PFSK-1 (cell line): ENCODE results near the gene SSH2.

ENCODE experiments used
- FOXP2 ChIP-seq: optimal IDR thresholded peaks from 2 replicates; pipeline ENCODE3; 2011; ENCODE audit warnings: borderline replicate concordance, control low read depth, inconsistent platforms; ENCODE audit not compliant: insufficient read depth; ENCODE audit errors: extremely low read length, extremely low read depth
- POLR2AphosphoS5 ChIP-seq: IDR thresholded peaks from 2 replicates; pipeline ENCODE4 v1.6.1; 2012; ENCODE audit warnings: low read depth, mild to moderate bottlenecking, control low read depth, low read length, moderate library complexity
- REST ChIP-seq, 2 experiments: IDR thresholded peaks; 2 replicates each; pipeline versions ENCODE4 v1.6.1 to v1.8.0; 2011 to 2012; ENCODE audit warnings: low read depth in 2 of 2, low read length in 2 of 2, control low read depth in 1 of 2, inconsistent platforms in 1 of 2, mild to moderate bottlenecking in 1 of 2, moderate library complexity in 1 of 2; ENCODE audit not compliant: insufficient read depth in 1 of 2
- SIN3A ChIP-seq: IDR thresholded peaks from 2 replicates; pipeline ENCODE4 v1.6.1; 2012; ENCODE audit warnings: mild to moderate bottlenecking, low read length, moderate library complexity, borderline replicate concordance; ENCODE audit not compliant: insufficient read depth
- TAF1 ChIP-seq: IDR thresholded peaks from 2 replicates; pipeline ENCODE4 v1.6.1; 2012; ENCODE audit warnings: low read length, control low read depth, borderline replicate concordance; ENCODE audit not compliant: insufficient read depth

DNA sequence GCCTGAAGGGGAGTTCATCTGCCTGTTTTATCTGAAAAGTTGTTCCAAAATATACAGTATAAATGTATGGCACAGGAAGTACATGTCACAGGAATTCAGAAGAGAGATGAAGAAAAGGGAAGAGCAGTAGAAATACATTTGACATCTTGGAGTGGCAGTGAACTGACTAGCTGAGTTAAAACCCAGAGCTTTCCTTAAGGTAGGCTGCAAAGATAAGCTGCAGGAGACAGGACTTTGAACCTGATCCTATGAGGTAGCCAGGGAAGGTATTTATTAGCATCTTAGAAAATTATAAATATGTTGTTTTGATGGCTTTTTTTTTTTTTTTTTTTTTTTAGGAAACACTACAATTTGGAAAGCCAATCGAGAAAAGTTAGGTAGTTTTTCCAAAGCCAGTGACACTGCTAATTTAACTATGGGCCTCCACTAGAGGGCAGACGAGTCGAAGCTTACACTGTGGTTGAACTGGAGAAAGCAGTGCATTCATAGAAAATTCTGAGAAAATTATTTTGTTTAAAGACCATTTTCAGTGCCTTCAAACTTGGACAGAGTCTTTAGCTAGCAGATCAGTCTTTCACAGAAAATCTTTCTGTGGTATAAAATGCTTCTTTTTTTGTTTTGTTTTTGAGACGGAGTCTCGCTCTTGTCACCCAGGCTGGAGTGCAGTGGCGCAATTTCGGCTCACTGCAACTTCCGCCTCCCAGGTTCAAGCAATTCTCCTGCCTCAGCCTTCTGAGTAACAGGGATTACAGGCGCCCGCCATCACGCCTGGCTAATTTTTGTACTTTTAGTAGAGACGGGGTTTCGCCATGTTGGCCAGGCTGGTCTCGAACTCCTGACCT, 122.3 kb downstream of the SSH2 start:
- TF ChIP-seq REST (IDR thresholded peaks at IDR 0.05; ENCODE audit: insufficient read depth in 1 of 2, low read depth in 2 of 2, low read length in 2 of 2) (no peak), POLR2AphosphoS5 (no peak), TAF1 (no peak), FOXP2 (no peak), SIN3A (no peak)
